Peyer's patch (tissue), 4 donors: ENCODE data around the gene TMEM164.

Source experiments
- CTCF ChIP-seq, 6 experiments: fragments of 450-650 bp in 4 of 6; fragments of 200-600 bp in 2 of 6; sonication (generic) in 1 of 6; IDR thresholded peaks; one replicate each; pipeline ENCODE4 v1.5.1; 2017 to 2019; ENCODE audit warnings: antibody characterized with exemption in 6 of 6, mild to moderate bottlenecking in 3 of 6, moderate library complexity in 1 of 6
- POLR2A ChIP-seq, 2 donors: fragments of 450-650 bp; IDR thresholded peaks; one replicate each; pipeline ENCODE4 v1.5.1; 2017; ENCODE audit warnings: antibody characterized with exemption in 2 of 2, mild to moderate bottlenecking in 2 of 2, moderate library complexity in 2 of 2

GRCh38 chrX:110015032-110015431 is 12.1 kb downstream of the TMEM164 start:
- TF ChIP-seq CTCF (IDR thresholded peaks at IDR 0.05) (no peak), POLR2A (IDR thresholded peaks at IDR 0.05) (no peak)
